PFSK-1 (cell line): ENCODE measurements around the gene DGKZ.
A peak's percentile ranks its signal among the peaks of the same experiment; 100 is the strongest.

Experiments
- FOXP2 ChIP-seq: optimal IDR thresholded peaks from 2 replicates; pipeline ENCODE3; 2011; ENCODE audit warnings: borderline replicate concordance, control low read depth, inconsistent platforms; ENCODE audit not compliant: insufficient read depth; ENCODE audit errors: extremely low read length, extremely low read depth
- POLR2AphosphoS5 ChIP-seq: IDR thresholded peaks from 2 replicates; pipeline ENCODE4 v1.6.1; 2012; ENCODE audit warnings: low read depth, mild to moderate bottlenecking, control low read depth, low read length, moderate library complexity
- REST ChIP-seq, 2 experiments: IDR thresholded peaks; 2 replicates each; pipeline versions ENCODE4 v1.6.1 to v1.8.0; 2011 to 2012; ENCODE audit warnings: low read depth in 2 of 2, low read length in 2 of 2, control low read depth in 1 of 2, inconsistent platforms in 1 of 2, mild to moderate bottlenecking in 1 of 2, moderate library complexity in 1 of 2; ENCODE audit not compliant: insufficient read depth in 1 of 2
- SIN3A ChIP-seq: IDR thresholded peaks from 2 replicates; pipeline ENCODE4 v1.6.1; 2012; ENCODE audit warnings: mild to moderate bottlenecking, low read length, moderate library complexity, borderline replicate concordance; ENCODE audit not compliant: insufficient read depth
- TAF1 ChIP-seq: IDR thresholded peaks from 2 replicates; pipeline ENCODE4 v1.6.1; 2012; ENCODE audit warnings: low read length, control low read depth, borderline replicate concordance; ENCODE audit not compliant: insufficient read depth

The DGKZ gene

DNA sequence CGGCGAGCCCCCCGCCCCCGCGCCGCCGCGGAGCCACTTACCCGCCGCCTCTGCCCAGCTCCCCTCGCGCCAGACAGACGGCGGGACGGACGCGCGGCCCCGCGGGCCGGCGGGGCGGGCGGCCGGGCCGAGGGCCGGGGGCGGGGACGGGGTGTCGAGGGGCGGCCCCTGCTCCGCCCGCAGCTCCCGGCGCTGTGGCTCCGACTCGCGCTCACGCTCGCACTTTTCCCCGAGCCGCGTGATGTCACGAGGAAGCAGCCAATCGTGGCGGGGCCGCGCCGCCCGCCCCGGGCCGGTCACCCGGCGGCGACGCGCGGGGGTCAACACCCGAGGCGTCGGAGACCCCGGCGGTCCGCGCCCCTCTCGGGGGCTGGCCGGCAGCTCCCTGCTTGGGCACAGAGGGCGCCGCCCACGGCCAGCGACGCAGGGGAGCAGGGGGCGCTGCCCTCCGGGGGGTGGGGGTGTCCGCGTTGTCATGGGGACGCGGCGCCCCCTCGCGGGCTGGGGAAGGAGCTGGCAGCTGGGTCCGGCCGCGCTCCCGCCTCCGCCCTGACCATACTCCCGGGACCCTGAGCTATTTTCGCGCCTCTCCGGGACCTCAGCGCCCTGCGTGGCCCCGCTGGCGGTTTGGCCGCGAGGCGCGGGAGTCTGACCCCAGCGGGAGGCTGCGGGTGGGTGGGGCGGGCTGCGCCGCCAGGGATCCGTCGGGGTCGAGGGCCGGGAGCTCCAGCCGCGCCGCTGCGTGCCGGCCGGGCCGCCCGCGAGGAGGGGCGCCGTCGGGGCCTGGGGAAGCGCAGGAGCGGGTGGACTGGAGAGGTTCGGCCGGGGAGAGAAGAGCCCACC is 44.5 kb downstream of the DGKZ start, which contains the start of gene CHRM4:
Gene CHRM4 (minus strand): TSS at position 199 of the 843 bp plus-strand sequence. CDS start 5,219 bp downstream, outside the sequence.
- TF ChIP-seq REST (IDR thresholded peaks at IDR 0.05; ENCODE audit: insufficient read depth in 1 of 2, low read depth in 2 of 2, low read length in 2 of 2) (peak; percentile 68 to 73; a peak in 3 of 4 replicates), SIN3A (no peak)

GRCh38 chr11:46392421-46393230 is 45.4 kb downstream of the DGKZ start:
- TF ChIP-seq REST (IDR thresholded peaks at IDR 0.05; ENCODE audit: insufficient read depth in 1 of 2, low read depth in 2 of 2, low read length in 2 of 2): peak; percentile 99
- TF ChIP-seq SIN3A: peak; percentile 99
- no peak for TF ChIP-seq FOXP2

DNA sequence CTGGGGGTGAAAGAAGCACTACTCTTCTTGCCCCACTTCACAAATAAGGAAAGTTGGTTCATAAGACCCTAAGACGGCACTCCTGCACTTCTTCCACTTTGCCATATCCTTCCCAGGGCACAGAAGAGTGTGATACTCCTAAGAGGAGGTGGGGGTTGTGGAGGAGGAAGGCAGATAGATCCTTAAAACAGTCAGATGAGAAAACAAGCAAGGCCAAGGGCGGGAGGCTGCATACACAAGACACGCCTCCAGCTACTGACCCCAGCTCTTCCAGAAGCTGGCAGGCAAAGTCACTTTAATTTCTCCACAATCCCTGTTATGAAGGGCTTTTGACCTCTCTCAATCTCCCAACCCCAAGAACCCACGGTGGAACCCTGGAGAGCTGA is 46.0 kb downstream of the DGKZ start:
- TF ChIP-seq TAF1 (no peak), SIN3A (no peak), FOXP2 (no peak), POLR2AphosphoS5 (no peak), REST (IDR thresholded peaks at IDR 0.05; ENCODE audit: insufficient read depth in 1 of 2, low read depth in 2 of 2, low read length in 2 of 2) (0 out of 4 replicates have a peak, but pooled peaks of 1 of the 2 experiments have one; percentile 2)

GRCh38 chr11:46393759-46394158 is 46.5 kb downstream of the DGKZ start:
- TF ChIP-seq REST (IDR thresholded peaks at IDR 0.05; ENCODE audit: insufficient read depth in 1 of 2, low read depth in 2 of 2, low read length in 2 of 2) (no peak), POLR2AphosphoS5 (no peak), SIN3A (no peak), TAF1 (no peak), FOXP2 (no peak)
